H4 (cell line): ENCODE data around the gene SENP6. TPM values are rescaled to one million over a fixed set of nuclear protein-coding genes. Genes with fewer than 3 reads are reported as not detected.
"Not testable (repeated sequence)": the region's sequence is repeated elsewhere in the genome, so short reads cannot be mapped to it uniquely, and the experiment has no call there.

Source experiments
- DNase-seq: peaks from one replicate; pipeline ENCODE4 v3.0.0-alpha.2; 2015; ENCODE audit warnings: low spot score
- total RNA-seq: library from RNA; depleted of rRNA; stranded (reverse); fragments of >200 nt; shearing (Covaris generic); gene quantifications from 2 replicates; pipeline ENCODE4 v1.2.3, GENCODE V29; 2014

Gene SENP6
- total RNA-seq, 1 experiment from 2014 or later = 63.4 TPM

DNA sequence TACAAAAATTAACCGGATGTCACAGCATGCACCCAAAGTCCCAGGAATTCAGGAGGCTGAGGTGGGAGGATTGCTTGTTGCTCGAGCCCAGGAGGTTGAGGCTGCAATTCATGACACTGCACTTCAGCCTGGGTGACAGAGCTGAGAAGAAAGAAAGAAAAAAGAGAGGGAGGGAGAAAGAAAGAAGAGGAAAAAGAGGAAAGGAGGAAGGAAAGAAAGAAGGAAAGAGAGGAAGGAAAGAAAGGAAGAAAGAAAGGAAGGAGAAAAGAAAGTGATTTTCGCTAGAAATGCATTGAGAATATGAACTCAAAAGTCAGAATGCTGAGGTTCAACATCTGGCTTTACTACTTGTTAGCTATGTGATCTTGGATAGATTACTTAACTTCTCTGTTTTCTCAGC lies 6.6 kb downstream of the SENP6 start:
- no peak for DNase-seq

DNA sequence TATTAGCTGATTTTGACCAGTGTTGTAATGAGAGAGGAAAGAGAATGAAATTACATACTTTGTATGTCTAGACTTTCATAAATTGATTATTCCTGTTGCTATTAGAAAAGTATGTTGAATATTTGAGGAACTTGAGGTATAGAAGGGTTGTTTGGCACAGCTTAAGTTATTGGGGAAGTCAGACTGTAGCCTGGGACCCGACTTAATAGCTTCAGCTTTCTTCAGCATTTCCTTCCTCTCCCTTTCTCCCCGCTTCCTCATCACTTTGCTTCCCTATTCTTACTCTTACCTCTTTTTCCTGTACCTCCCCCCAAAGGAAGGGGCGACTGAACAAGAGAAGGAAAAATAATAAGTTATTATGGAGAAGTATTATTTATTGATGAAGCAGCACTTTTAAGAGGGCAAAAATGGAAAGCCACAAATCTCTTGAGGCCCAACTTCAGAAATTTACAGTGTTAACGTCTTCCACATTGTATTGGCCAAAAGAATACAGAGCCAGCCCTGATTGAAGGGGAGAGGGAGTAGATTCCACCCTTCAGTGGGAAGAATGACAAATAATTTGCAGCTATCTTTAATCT lies 7.4 kb downstream of the SENP6 start:
- no peak for DNase-seq

DNA sequence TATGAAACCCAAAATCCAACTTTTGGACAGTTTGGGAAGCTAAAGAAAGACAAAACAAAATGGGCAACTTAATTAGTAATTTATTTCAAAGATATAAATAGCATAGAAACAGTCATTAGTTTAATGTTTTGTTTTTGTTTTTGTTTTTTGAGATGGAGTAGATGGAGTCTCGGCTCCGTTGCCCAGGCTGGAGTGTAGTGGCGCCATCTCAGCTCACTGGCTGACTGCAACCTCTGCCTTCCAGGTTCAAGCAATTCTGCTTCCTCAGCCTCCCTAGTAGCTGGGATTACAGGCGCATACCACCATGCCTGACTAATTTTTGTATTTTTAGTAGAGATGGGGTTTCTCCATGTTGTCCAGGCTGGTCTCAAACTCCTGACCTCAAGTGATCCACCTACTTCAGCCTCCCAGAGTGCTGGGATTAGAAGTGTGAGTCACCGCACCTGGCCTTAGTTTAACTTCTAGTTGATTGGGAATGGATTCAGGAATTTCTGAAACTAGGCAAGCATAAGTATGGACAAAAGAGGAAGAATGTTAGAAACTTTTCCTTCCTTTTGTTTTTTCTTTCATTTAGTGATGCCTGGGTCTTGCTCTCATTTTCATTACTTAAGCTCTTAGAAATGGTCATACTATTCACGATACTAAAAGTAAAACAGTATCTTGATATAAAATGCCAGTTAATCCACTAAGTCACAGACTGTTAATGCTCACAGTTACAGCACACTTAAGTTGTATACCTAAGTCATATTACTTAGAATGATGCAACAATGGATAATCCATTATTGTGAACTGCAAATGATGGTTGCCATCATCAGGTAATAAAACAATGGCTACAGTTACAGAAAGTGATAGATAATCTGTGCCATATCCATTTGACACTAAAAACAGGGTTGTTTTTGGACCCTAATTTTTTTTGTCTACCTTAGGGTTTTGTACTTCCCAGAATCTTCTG lies 8.2 kb downstream of the SENP6 start:
- DNase-seq = no peak

DNA sequence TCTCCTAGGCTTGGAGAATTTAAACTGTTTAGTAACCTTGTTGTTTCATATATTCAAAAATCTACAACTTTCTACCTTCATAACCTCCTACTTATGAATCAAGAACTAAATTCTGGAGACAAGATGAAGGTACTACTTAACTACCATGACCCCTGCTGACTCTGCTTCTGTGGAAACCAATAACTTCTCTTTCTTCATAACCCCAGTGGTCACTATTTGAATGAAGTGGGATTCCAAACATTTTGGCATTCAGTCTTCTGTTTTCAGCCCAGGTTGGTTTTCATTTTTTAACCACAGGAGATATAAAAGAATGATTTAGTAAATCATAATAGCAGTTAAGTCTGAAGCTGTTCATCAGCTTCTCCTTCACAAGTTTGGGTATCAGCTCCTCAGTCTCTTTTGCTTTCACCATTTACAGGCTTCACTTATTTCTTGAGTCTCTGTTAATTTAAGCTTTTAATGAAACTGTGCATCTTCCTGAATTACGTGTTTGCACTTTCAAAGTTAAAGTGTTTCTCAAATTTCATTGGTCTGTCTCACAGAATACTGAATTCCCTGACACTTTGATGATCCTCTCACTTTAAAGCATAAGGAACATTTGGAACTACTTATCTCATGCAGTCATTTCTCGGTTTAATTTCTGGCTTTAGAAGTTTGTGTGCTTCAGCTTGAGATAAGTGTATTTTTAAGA lies 9.5 kb downstream of the SENP6 start:
- no peak for DNase-seq

DNA sequence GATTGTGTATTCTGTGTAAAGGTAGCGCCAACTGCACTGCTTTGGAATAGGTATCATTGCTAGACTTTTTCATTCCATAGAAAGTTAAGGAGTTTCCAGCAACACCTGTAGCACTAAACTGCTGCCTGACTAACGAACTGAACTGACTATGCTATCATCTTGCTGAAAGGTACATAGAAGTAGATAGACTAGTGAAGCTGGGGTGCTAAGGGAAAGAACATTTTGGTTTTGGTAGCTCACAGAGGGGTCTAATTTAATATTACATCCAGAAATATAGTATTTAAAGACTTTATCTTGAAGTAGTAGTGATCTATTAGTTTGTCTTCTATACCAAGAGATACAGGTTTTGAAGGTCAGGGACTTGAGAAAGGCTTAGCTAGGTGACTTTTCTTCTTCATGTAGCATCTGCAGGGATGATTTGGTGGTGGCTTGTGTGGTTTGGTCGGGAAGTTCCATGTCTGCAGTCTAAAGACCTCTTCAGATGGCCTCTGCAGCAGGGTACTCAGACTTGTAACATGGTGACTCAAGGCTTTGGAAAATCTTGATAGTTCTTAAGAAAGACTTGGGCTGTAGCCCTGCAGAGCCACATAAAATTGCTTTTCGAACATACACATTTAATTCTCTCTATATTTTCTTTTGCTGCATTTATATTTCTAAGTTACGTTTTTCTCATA lies 10.2 kb downstream of the SENP6 start:
- no peak for DNase-seq

DNA sequence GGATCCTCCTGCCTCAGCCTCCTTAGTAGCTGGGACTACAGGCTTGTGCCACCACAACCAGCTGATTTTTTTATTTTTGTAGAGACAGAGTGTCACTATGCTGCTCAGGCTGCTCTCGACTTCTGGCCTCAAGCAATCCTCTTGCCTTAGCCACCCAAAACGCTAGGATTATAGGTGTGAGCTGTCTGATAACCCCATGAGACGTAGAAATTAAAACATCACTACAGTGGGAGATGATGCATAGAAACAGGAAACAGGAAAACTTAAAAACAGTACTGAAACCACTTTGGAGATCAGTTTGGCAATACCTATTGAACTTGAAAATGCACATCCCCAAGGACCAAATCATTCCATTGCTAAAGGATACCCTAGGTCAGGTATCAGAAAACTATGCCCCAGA lies 10.8 kb downstream of the SENP6 start:
- no peak for DNase-seq

DNA sequence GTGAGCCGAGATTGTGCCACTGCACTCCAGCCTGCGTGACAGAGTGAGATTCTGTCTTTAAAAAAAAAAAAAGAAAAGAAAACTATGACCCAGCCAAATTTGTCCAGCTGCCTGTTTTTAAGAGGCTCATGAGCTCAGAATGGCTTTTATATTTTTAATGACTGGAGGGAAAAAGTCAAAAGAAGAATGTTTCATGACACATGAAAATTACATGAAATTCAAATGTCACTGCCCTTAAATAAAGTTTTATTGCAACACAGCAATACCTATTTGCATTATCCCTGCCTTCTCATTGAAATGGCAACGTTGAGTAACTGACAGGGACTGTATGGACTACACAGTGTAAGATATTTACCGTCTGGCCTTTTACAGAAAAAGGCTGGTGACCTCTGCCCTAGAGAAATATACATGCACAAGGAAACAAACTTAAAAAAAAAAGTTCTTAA lies 11.4 kb downstream of the SENP6 start:
- DNase-seq = no peak

DNA sequence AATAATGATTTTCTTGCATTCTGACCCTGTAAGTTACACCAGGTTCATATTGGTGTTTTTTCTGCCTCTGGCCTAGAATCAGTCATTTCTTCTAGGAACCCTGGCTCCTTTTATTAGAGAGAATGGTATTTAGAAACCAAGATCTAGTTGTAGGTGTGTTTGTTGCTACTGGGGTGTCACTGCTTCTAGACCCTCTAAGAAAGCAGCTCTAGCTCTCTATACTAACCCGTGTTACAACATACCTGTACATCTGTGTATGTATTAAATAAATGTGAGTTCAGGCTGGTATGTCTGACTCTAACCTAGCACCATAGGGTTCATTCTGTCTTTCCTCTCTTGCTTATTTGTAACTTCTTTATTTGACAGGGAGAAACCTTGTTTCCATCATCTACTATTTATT lies 16.8 kb downstream of the SENP6 start:
- no peak for DNase-seq

DNA sequence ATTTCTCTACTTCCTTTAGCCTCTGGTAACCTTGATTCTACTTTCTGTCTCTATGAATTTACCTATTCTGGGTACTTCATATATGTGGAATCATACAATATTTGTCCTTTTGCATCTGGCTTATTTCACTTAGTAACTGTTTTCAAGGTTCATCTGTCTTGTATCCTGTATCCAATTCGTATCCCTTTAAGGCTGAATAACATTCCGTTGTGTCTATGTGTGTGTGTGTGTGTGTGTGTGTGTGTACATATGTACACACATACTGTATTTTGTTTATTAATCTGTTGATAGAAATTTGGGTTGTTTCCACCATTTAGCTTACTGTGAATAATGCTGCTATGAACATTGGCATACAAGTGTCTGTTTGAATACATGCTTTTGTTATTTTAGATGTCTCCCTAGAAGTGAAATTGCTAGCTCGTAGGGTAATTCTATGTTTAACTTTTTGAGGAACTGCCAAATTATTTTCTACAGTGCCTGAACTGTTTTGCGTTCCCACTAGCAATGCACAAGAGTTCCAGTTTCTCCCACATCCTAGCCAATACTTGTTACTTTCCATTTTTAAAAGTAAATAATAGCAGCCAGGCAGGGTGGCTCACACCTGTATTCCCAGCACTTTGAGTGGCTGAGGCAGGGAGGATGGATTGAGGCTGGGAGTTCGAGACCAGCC lies 17.7 kb downstream of the SENP6 start:
- no peak for DNase-seq

DNA sequence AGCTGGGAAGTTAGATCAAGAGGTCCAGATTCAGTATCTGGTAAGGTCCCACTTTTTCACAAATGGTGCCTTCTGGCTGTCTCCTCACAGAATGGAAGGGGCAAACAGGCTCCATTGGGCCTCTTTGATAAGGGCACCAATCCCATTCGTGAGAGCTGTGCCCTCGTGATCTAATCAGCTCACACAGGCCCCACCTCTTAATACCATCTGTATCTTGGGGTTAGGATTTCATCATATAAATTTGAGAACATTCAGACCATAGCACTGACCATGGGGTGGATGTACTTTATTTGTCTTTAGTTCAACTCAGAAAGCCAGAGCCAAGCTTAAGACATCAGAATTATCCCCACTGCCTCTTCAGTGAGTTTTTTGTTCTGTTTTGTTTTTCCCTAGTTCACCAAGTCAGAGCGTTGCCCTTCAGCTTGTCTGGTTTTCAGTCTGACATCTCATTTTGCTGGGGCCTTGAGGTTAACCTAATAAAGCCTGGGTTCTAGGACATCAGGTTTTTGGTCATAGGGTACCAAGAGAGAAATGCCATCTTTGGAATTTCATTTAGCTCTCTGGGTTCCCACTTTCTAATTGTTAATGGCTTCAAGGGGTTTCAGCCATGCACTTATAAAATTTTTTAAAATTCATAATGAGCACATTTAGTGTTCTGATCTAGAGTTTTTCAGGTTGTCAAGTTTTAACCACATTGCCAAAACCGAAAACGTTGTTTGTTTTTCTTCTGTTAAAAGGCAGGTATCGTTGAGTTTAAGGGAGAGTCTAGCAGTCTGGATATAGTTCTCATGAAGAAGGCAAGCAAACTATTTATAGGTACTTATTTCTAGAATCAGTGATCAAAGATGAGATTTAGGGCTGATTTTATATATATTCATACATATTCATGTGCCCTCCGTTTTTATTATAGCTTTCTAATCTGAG lies 19.0 kb downstream of the SENP6 start:
- DNase-seq = no peak

DNA sequence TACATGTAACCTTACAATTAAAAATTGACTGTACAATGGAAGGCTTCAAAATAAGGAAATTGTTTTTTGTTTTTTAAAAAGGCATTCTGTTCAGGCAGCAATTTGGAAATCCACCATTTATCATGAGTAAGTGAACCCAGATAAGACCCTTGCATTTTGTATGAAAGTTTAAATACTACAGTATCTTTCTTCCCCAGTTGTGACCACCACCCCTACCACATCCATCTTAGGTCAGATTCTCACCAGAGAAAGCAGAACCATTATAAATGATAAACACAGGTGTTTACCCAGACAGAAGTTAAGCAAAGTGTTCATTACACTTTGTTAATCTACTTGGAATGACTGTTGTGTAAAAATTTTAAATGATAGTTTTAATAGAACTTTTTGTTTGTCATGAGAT lies 20.2 kb downstream of the SENP6 start:
- DNase-seq = no peak

DNA sequence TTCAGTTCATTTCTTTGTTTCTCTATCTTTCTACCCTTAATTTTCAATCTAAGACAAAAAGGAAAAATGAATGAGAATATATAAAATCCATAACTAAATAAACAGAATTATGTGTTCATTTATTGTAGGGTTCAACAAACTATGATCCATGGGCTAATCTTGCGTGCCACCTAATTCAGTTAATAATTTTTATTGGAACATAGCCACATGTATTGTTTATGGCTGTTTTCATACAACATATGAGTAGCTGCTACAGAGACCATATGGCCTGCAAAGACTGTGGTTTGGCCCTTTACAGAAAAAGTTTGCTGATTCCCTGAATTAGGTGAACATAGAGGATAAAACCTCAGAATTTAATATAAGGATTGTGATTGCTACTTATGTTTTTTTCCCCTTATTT lies 21.8 kb downstream of the SENP6 start:
- no peak for DNase-seq

DNA sequence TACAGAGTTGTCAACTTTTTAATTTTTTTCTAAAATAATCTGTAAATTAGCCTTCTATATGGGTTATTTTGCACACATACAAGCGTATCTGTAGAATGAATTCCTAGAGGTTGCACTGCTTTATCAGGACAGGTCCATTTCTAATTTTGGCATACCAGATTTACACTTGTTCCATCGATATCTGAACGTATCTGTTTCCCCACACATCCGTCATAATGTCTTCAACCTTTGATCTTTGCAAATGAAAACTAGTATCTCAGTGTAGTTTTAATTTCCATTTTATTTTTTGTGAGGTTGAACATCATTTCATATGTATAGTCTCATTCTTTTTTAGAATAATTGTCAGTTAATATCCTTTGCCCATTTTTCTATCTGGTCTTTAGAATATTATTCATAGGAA lies 22.7 kb downstream of the SENP6 start:
- no peak for DNase-seq

DNA sequence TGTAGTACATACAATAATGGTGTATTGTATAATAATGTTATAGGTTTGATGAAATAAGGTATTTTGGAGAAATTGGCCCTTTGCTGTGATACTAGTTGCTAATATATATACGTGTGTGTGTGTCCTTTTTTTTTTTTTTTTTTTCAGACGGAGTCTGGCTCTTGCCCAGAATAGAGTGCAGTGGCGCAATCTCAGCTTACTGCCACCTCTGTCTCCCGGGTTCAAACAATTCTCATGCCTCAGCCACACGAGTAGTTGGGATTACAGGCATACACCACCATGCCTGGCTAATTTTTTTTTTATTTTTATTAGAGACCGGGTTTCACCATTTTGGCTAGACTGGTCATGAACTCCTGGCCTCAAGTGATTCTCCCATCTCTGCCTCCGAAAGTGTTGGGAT lies 23.3 kb downstream of the SENP6 start:
- no peak for DNase-seq

DNA sequence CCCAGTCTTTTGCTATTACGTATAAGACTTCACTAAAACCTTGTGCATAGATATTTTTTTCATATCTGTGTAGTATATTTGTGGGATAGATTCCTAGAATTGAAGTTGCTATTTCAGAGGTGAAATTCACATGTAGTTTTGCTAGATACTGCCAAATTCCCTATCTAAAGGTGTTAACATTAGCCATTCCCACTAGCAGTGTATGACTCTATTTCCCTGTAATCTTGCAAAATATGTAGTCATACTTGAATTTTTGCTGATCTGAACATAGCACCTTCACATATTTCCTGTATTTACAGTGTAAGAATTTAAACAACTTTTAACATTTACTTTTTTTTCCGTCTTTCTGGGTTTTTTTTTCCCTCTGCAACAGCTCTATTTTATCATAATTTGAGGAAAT lies 24.9 kb downstream of the SENP6 start:
- no peak for DNase-seq

DNA sequence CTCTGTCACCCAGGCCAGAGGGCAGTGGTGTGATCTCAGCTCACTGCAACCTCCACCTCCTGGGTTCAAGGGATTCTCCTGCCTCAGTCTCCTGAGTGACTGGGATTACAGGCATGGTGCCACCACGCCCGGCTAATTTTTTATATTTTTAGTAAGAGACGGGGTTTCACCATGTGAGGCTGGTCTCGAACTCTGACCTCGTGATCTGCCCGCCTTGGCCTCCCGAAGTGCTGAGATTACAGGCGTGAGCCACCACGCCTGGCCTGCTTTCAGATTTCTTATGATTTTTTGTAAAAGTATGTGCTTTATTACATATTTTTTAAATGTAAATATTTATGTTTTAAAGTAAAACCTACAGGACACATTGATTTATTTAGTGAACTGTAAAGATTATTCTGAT lies 26.0 kb downstream of the SENP6 start:
- not testable (repeated sequence) for DNase-seq

DNA sequence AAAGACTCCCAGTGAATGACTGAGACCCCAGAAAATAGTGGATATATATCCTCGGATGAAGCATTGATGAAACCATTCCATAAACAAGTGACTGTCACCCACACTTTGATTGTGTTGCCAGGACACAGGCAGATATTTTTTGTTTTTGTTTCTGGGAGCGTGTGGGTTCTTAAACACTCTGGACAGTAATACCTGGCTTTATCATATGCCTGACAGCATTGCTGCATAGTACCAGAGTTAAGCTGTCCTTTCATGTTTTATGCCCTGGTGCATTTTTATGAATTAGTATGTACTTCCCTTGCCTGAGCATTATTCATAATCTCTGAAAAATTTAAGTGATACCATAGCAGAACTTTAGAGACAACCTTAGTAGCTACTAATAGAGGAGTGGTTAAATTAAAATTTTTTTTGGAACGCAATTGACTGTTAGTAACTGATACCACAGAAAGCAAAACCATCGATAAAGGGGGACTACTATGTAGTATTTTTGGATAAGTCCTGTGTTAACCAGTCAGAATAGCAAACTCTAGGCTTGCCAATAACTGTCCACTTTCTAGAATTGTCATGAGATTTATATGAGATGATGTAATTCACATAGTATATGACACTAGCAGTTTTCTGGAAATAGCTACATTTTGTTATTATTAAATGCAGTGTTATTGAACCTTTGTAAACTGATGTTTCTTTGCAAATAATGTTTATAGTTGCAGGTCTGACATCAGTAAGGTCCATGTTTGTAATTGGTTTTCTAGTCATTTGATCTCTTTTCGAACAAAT lies 30.4 kb downstream of the SENP6 start:
- no peak for DNase-seq

DNA sequence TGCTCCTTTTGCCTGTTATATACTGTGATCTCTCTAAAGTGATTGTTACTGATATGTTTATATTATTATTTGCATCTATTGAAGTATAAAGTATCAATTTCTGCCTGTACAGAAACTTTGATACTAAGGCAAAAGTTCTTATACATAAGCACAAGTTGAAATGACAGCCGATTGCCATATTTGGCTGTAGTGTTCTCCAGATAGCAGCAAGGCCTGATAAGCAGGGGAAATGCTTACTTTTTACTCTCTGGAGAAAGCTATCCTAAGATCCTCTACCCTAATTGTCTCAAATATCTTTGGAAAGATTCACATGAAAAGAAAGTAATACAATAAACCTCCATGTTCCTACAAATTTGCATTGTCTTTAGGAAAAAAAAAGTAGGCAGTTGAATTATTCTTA lies 31.4 kb downstream of the SENP6 start:
- no peak for DNase-seq

DNA sequence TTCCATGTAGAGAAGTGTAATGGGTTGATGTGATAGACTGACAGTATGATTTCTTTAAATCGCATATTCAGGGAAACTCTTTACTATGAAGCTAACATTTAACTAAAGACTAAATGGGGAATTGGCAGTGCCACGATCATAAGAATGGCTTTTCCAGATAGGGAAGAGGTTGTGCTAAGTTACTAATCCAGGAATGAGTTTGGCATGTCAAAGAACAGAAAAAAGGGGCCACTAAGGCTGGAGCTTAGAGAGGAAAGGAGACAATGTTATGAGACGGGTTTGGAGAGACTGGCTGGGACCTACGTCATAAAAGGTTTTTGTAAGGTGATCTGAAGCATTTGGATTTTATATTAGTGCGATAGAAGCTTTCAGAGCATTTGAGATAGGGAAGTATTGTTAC lies 40.6 kb downstream of the SENP6 start:
- no peak for DNase-seq

DNA sequence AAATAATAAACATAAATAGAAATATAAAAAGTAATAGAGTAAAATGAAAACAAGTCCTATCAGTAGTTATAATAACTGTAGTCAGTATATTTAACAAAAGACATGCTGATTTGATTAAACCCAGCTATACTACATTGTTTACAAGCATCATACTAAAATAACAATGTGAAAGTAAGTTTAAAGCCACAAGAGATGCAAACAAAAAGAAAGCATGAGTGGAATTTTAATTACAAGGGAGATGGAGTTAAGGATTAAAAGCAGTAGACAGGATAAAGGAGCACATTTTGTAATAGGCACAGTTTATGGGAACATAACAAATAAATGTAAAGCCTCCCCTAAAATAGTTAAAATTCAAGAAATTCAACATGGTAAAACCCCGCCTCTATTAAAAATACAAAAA lies 41.5 kb downstream of the SENP6 start:
- DNase-seq = no peak
